ENCODE data around the gene JTB. TPM values are rescaled to one million over a fixed set of nuclear protein-coding genes. Genes with fewer than 3 reads are reported as not detected.

JTB gene
- total RNA-seq, 1 experiment from 2014 or later, result 123 TPM

- Histone ChIP-seq H3K4me2 (ENCODE audit: low read length) (peak overlapping the region; percentile 75), H3K36me3 (ENCODE audit: control insufficient read depth in 1 of 2, insufficient read depth in 2 of 2, low read length in 2 of 2) (peaks cover 15 to 31% of the 10 kb centered on the region in 2 experiments), H3K27ac (ENCODE audit: low read depth, low read length) (peak overlapping the region; percentile 80), H4K20me1 (ENCODE audit: insufficient read depth) (peaks cover 11% of the 10 kb centered on the region; the same call in 1 of the 2 replicates), H3K9me3 (ENCODE audit: control insufficient read depth in 1 of 2, insufficient read depth in 1 of 2, low read depth in 1 of 2, low read length in 2 of 2) (no peaks in the 10 kb centered on the region), H3K4me1 (ENCODE audit: control insufficient read depth in 1 of 2, insufficient read depth in 2 of 2, low read length in 2 of 2) (peaks cover 7 to 34% of the 10 kb centered on the region in 2 experiments), H3K4me3 (replicated peaks in 1 of 2; ENCODE audit: low read depth in 1 of 2, low read length in 2 of 2) (peak overlapping the region; percentile 89 to 96), H3K9ac (ENCODE audit: low read length) (peak overlapping the region; percentile 99), H3K27me3 (ENCODE audit: insufficient read depth, low read length) (no peaks in the 10 kb centered on the region), H3K9me2 (ENCODE audit: insufficient read depth) (no peaks in the 10 kb centered on the region), H3K79me2 (ENCODE audit: insufficient read depth, low read length) (peaks cover 24% of the 10 kb centered on the region), H2AFZ (ENCODE audit: low read depth, low read length, poor library complexity, severe bottlenecking) (no peak overlapping the region)
- TSS peak; percentile 82 for BruUV-seq (replicated peaks)
- no peak for DNase-seq (ENCODE audit: low read depth, low spot score)
- intact Hi-C loops (cut with micrococcal nuclease), result no loop called here
- CTCF ChIA-PET, result interaction anchor here (1.3 kb wide), 1 partner anchor 14 kb away, joined by 3 read pairs; the partner anchor contains the start of gene JTB
- ATAC-seq, result no peak
- POLR2A ChIA-PET, result interaction anchor here (1.2 to 3.2 kb wide), 13 partner anchors 8 to 458 kb away, joined by 3 to 24 read pairs (median 8); partner anchors contain the start of genes CREB3L4, GATAD2B, ILF2 and S100A16
- RAD21 ChIA-PET (ENCODE audit: low non-redundant PET in 1 of 2, low total read pairs in 2 of 2, uncharacterized antibody in 2 of 2, unreplicated experiment in 2 of 2), result no interaction called here
- TF ChIP-seq JUND (IDR thresholded peaks at IDR 0.05) (no peak), POLR2AphosphoS5 (IDR thresholded peaks at IDR 0.05; ENCODE audit: low read depth, low read length) (no peak), SRF (IDR thresholded peaks at IDR 0.05; ENCODE audit: low read depth) (no peak)
Measured at GRCh38 chr1:153991151-153991630, 13.7 kb upstream of the JTB start.

- peak; percentile 51 for ATAC-seq
- RAD21 ChIA-PET (ENCODE audit: low non-redundant PET in 1 of 2, low total read pairs in 2 of 2, uncharacterized antibody in 2 of 2, unreplicated experiment in 2 of 2), result no interaction called here
- TF ChIP-seq POLR2AphosphoS5 (IDR thresholded peaks at IDR 0.05; ENCODE audit: low read depth, low read length), result peak; percentile 99
- TF ChIP-seq ATF3 (IDR thresholded peaks at IDR 0.05), result no peak
- peak; percentile 94 for TF ChIP-seq EGR1 (IDR thresholded peaks at IDR 0.05; ENCODE audit: low read depth)
- TF ChIP-seq REST (IDR thresholded peaks at IDR 0.05; ENCODE audit: low read depth), result no peak
- 0 out of 2 replicates have a peak, but pooled peaks have one; percentile 8 for TF ChIP-seq JUND (IDR thresholded peaks at IDR 0.05)
- TF ChIP-seq SIN3A (IDR thresholded peaks at IDR 0.05; ENCODE audit: low read depth), result peak; percentile 96
- TF ChIP-seq EZH2phosphoT487 (IDR thresholded peaks at IDR 0.05; ENCODE audit: borderline replicate concordance), result no peak
- peak; percentile 84; the same call in 1 of the 2 replicates for TF ChIP-seq CBX3 (IDR thresholded peaks at IDR 0.05; ENCODE audit: low read depth)
- peak; percentile 95; the same call in 1 of the 2 replicates for TF ChIP-seq ELF1 (IDR thresholded peaks at IDR 0.05; ENCODE audit: borderline replicate concordance, low read depth)
- TF ChIP-seq SRF (IDR thresholded peaks at IDR 0.05; ENCODE audit: low read depth), result peak; percentile 91
- no peak for TF ChIP-seq CTCF (IDR thresholded peaks at IDR 0.05 in 2 of 3, conservative IDR thresholded peaks at IDR 0.05 in 1 of 3; ENCODE audit: borderline replicate concordance in 1 of 3, insufficient read depth in 1 of 3, low read depth in 2 of 3, low read length in 2 of 3)
- TF ChIP-seq EZH2 (IDR thresholded peaks at IDR 0.05), result no peak
Measured at GRCh38 chr1:153990468-153991150, 13.1 kb upstream of the JTB start, which contains the start of gene RPS27. RPS27 (plus strand) TSS chr1:153990762; CDS start chr1:153990797, 35 bp downstream.

More at GRCh38 chr1:153990468-153991150, 13.1 kb upstream of the JTB start, which contains the start of gene RPS27:
- peak within 1 kb of the TSS; percentile 80 for H3K27ac ChIP-seq (ENCODE audit: low read depth, low read length)
- H3K9me2 ChIP-seq (ENCODE audit: insufficient read depth), result no peaks in the 10 kb centered on the region
- intact Hi-C loops (cut with micrococcal nuclease), result no loop called here
- peaks cover 26% of the 10 kb centered on the region for H3K79me2 ChIP-seq (ENCODE audit: insufficient read depth, low read length)
- H3K4me3 ChIP-seq (replicated peaks in 1 of 2; ENCODE audit: low read depth in 1 of 2, low read length in 2 of 2), result peak within 1 kb of the TSS; percentile 89 to 96
- H2AFZ ChIP-seq (ENCODE audit: low read depth, low read length, poor library complexity, severe bottlenecking), result no peak within 1 kb of the TSS
- H3K27me3 ChIP-seq (ENCODE audit: insufficient read depth, low read length), result no peaks in the 10 kb centered on the region
- H3K4me2 ChIP-seq (ENCODE audit: low read length), result peak within 1 kb of the TSS; percentile 75
- peak; percentile 98 for DNase-seq (ENCODE audit: low read depth, low spot score)
- peaks cover 15 to 31% of the 10 kb centered on the region in 2 experiments for H3K36me3 ChIP-seq (ENCODE audit: control insufficient read depth in 1 of 2, insufficient read depth in 2 of 2, low read length in 2 of 2)
- no TSS peak for BruUV-seq (replicated peaks)
- H3K4me1 ChIP-seq (ENCODE audit: control insufficient read depth in 1 of 2, insufficient read depth in 2 of 2, low read length in 2 of 2), result peaks cover 7 to 37% of the 10 kb centered on the region in 2 experiments
- CTCF ChIA-PET, result interaction anchor here (1.3 kb wide), 1 partner anchor 13 kb away, joined by 3 read pairs; the partner anchor contains the start of gene JTB
- POLR2A ChIA-PET, result interaction anchor here (0.5 to 3.2 kb wide), 32 partner anchors 9 to 458 kb away, joined by 3 to 24 read pairs (median 5); partner anchors contain the start of genes CREB3L4, CRTC2, GATAD2B and ILF2
- peaks cover 11% of the 10 kb centered on the region; the same call in 1 of the 2 replicates for H4K20me1 ChIP-seq (ENCODE audit: insufficient read depth)
- H3K9me3 ChIP-seq (ENCODE audit: control insufficient read depth in 1 of 2, insufficient read depth in 1 of 2, low read depth in 1 of 2, low read length in 2 of 2), result no peaks in the 10 kb centered on the region
- H3K9ac ChIP-seq (ENCODE audit: low read length), result peak within 1 kb of the TSS; percentile 99

Measured in HCT116 (cell line).